ENCODE results near the gene PMS2. TPM values are rescaled to one million over a fixed set of nuclear protein-coding genes. Genes with fewer than 3 reads are reported as not detected.

PMS2 gene
- total and polyA plus RNA-seq, 5 donors, result 3.1 to 8.2 (median 6.5) TPM

GRCh38 chr7:6031567-6031966 is 22.7 kb upstream of the PMS2 start:
- H3K27ac ChIP-seq (ENCODE audit: low read length), result no peak overlapping the region
- 86% methylated on average over 3 of the region's 3 CpGs for WGBS
- DNase-seq, result no peak
- intact Hi-C loops (cut with DNase I), result no loop called here
- no peak for ATAC-seq
- H3K9me3 ChIP-seq (ENCODE audit: control insufficient read depth, low read length), result no peaks in the 10 kb centered on the region
- H3K27me3 ChIP-seq (ENCODE audit: control insufficient read depth, insufficient read depth), result no peaks in the 10 kb centered on the region
- no peaks in the 10 kb centered on the region for H3K4me1 ChIP-seq (ENCODE audit: control insufficient read depth, insufficient read depth, low read length)
- H3K4me3 ChIP-seq (ENCODE audit: low read length), result no peak overlapping the region

GRCh38 chr7:6030988-6031387 is 22.1 kb upstream of the PMS2 start, which contains the start of gene ANKRD61:
Gene ANKRD61, plus strand, starts transcription at chr7:6031376. Its CDS starts 0 bp downstream, at chr7:6031376.
- no peak for ATAC-seq
- no peaks in the 10 kb centered on the region for H3K9me3 ChIP-seq (ENCODE audit: control insufficient read depth, low read length)
- no peak for DNase-seq
- H3K27me3 ChIP-seq (ENCODE audit: control insufficient read depth, insufficient read depth), result no peaks in the 10 kb centered on the region
- 72% methylated on average over 2 of the region's 2 CpGs for WGBS
- H3K27ac ChIP-seq (ENCODE audit: low read length), result no peak within 1 kb of the TSS
- H3K4me1 ChIP-seq (ENCODE audit: control insufficient read depth, insufficient read depth, low read length), result no peaks in the 10 kb centered on the region
- intact Hi-C loops (cut with DNase I), result no loop called here
- no peak within 1 kb of the TSS for H3K4me3 ChIP-seq (ENCODE audit: low read length)

DNA sequence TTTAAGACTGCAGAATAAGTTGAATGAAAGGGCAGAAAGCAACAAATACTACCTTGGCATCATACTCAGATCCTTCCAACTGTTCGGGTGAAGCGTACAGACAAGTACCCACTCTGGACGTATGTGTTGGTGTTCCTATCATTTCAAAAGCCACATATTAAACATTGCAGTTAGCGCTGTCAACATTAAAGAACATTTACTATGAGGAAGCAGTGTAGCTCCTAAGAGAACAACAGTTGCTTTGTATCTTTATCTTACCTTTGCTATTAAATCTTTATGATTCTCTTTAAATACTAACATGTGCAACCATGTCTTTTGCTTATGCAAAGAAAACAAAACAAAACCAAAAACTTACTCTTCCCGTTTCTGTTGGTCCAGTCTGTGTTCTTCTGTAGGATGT is 19.7 kb upstream of the PMS2 start:
- DNase-seq, result no peak
- ATAC-seq, result no peak
- Histone ChIP-seq H3K9me3 (ENCODE audit: control insufficient read depth, low read length) (no peaks in the 10 kb centered on the region), H3K4me3 (ENCODE audit: low read length) (no peak overlapping the region), H3K27me3 (ENCODE audit: control insufficient read depth, insufficient read depth) (no peaks in the 10 kb centered on the region), H3K4me1 (ENCODE audit: control insufficient read depth, insufficient read depth, low read length) (no peaks in the 10 kb centered on the region), H3K27ac (ENCODE audit: low read length) (no peak overlapping the region)
- 92% methylated on average over 5 of the region's 5 CpGs for WGBS
- intact Hi-C loops (cut with DNase I), result no loop called here

DNA sequence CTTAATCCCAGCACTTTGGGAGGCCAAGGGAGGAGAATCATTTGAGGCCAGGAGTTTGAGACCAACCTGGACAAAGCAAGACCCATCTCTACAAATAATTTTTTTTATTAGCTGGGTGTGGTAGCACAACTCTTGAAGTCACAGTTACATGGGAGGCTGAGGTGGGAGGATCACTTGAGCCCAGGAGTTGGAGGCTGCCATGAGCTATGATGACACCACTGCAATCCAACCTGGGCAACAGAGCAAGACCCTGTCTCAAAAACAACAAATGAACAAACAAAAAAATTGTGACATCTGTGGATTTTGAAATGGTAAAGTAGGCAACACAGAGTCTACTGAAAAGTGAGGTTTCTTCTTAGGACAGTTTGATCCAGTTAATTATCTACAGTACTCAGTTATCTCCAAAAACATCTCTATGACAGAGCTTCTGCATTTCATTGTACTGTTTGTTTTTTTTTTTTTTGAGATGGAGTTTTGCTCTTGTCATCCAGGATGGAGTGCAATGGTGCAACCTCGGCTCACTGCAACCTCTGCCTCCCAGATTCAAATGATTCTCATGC is 19.0 kb upstream of the PMS2 start:
- WGBS, result 98% methylated on average over 1 of the region's 1 CpG
- intact Hi-C loops (cut with DNase I), result no loop called here
- no peak overlapping the region for H3K4me3 ChIP-seq (ENCODE audit: low read length)
- no peaks in the 10 kb centered on the region for H3K27me3 ChIP-seq (ENCODE audit: control insufficient read depth, insufficient read depth)
- no peaks in the 10 kb centered on the region for H3K4me1 ChIP-seq (ENCODE audit: control insufficient read depth, insufficient read depth, low read length)
- no peak for ATAC-seq
- no peak overlapping the region for H3K27ac ChIP-seq (ENCODE audit: low read length)
- no peaks in the 10 kb centered on the region for H3K9me3 ChIP-seq (ENCODE audit: control insufficient read depth, low read length)
- no peak for DNase-seq

- peak overlapping the region; percentile 2 for H3K27ac ChIP-seq (ENCODE audit: low read length)
- H3K4me3 ChIP-seq (ENCODE audit: low read length), result no peak overlapping the region
- no peak for DNase-seq
- WGBS, result 76% methylated on average over 12 of the region's 12 CpGs
- H3K9me3 ChIP-seq (ENCODE audit: control insufficient read depth, low read length), result no peaks in the 10 kb centered on the region
- peak; percentile 49 to 69 for ATAC-seq
- H3K27me3 ChIP-seq (ENCODE audit: control insufficient read depth, insufficient read depth), result no peaks in the 10 kb centered on the region
- intact Hi-C loops (cut with DNase I), result no loop called here
- H3K4me1 ChIP-seq (ENCODE audit: control insufficient read depth, insufficient read depth, low read length), result no peaks in the 10 kb centered on the region
These were observed 18.0 kb upstream of the PMS2 start for GRCh38 chr7:6026820-6027311.

- WGBS, result 77% methylated on average over 22 of the region's 22 CpGs
- DNase-seq, result peak; percentile 68 to 85 (median 84)
- intact Hi-C loops (cut with DNase I), result no loop called here
- no peaks in the 10 kb centered on the region for H3K9me3 ChIP-seq (ENCODE audit: control insufficient read depth, low read length)
- H3K27ac ChIP-seq (ENCODE audit: low read length), result peak overlapping the region; percentile 74
- peak; percentile 87 to 94 for ATAC-seq
- no peaks in the 10 kb centered on the region for H3K27me3 ChIP-seq (ENCODE audit: control insufficient read depth, insufficient read depth)
- no peaks in the 10 kb centered on the region for H3K4me1 ChIP-seq (ENCODE audit: control insufficient read depth, insufficient read depth, low read length)
- no peak overlapping the region for H3K4me3 ChIP-seq (ENCODE audit: low read length)
These were observed 17.4 kb upstream of the PMS2 start for GRCh38 chr7:6026011-6026819.

- no peak for ATAC-seq
- no peaks in the 10 kb centered on the region for H3K4me1 ChIP-seq (ENCODE audit: control insufficient read depth, insufficient read depth, low read length)
- intact Hi-C loops (cut with DNase I), result no loop called here
- WGBS, result 86% methylated on average over 7 of the region's 7 CpGs
- no peak for DNase-seq
- no peaks in the 10 kb centered on the region for H3K9me3 ChIP-seq (ENCODE audit: control insufficient read depth, low read length)
- no peak overlapping the region for H3K27ac ChIP-seq (ENCODE audit: low read length)
- H3K4me3 ChIP-seq (ENCODE audit: low read length), result no peak overlapping the region
- H3K27me3 ChIP-seq (ENCODE audit: control insufficient read depth, insufficient read depth), result no peaks in the 10 kb centered on the region
These were observed 15.2 kb upstream of the PMS2 start for GRCh38 chr7:6023974-6024435.

GRCh38 chr7:6022707-6023106 is 13.9 kb upstream of the PMS2 start:
- Histone ChIP-seq H3K4me3 (ENCODE audit: low read length) (no peak overlapping the region), H3K9me3 (ENCODE audit: control insufficient read depth, low read length) (no peaks in the 10 kb centered on the region), H3K27me3 (ENCODE audit: control insufficient read depth, insufficient read depth) (no peaks in the 10 kb centered on the region), H3K4me1 (ENCODE audit: control insufficient read depth, insufficient read depth, low read length) (no peaks in the 10 kb centered on the region), H3K27ac (ENCODE audit: low read length) (no peak overlapping the region)
- ATAC-seq, result no peak
- intact Hi-C loops (cut with DNase I), result no loop called here
- no peak for DNase-seq
- 89% methylated on average over 3 of the region's 3 CpGs for WGBS

DNA sequence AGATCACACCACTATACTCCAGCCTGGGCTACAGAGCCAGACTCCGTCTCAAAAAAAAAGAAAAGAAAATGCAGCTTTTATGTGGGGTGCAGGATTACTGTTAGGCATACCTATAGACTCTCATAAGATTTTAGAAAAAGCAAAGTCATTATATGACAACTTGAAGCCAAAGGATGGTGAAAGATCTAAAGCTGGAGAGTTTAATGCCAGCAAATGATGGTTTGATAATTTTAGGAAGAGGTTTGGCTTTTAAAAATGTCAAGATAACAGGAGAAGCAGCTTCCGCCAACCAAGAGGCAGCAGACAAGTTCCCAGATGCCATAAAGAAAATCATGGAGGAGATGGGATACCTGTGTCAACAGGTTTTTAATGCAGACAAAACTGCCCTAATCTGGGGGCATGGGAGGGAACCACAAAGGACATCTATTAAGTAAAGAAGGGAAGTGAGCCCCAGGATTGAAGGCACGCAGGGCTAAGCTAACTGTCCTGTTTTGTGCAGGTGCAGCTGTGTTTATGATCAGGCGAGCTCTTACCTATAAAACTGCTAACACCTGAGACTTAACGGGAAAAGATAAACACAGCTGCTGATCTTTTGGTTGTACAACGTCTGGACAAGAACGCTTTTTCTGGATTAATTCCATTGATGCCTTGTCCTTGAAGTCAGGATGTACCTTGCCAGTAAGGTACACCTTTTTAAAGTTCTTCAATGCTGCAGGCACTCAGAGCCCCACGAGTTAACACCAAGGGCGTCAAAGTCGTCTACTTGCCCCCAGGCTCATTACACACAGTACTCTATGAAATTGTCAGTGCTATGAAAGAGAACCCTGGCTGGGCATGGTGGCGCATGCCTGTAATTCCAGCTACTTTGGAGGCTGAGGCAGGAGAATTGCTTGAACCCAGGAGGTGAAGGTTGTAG is 11.8 kb upstream of the PMS2 start:
- H3K27me3 ChIP-seq (ENCODE audit: control insufficient read depth, insufficient read depth), result no peaks in the 10 kb centered on the region
- H3K9me3 ChIP-seq (ENCODE audit: control insufficient read depth, low read length), result no peaks in the 10 kb centered on the region
- no peak for DNase-seq
- intact Hi-C loops (cut with DNase I), result no loop called here
- H3K4me1 ChIP-seq (ENCODE audit: control insufficient read depth, insufficient read depth, low read length), result no peaks in the 10 kb centered on the region
- no peak overlapping the region for H3K4me3 ChIP-seq (ENCODE audit: low read length)
- no peak for ATAC-seq
- no peak overlapping the region for H3K27ac ChIP-seq (ENCODE audit: low read length)
- WGBS, result 88% methylated on average over 11 of the region's 11 CpGs

- H3K4me3 ChIP-seq (ENCODE audit: low read length), result no peak overlapping the region
- ATAC-seq (no peak), DNase-seq (no peak)
- intact Hi-C loops (cut with DNase I), result no loop called here
- no peaks in the 10 kb centered on the region for H3K9me3 ChIP-seq (ENCODE audit: control insufficient read depth, low read length)
- H3K4me1 ChIP-seq (ENCODE audit: control insufficient read depth, insufficient read depth, low read length), result no peaks in the 10 kb centered on the region
- 91% methylated on average over 8 of the region's 8 CpGs for WGBS
- no peak overlapping the region for H3K27ac ChIP-seq (ENCODE audit: low read length)
- no peaks in the 10 kb centered on the region for H3K27me3 ChIP-seq (ENCODE audit: control insufficient read depth, insufficient read depth)
These were observed 7.8 kb upstream of the PMS2 start for GRCh38 chr7:6016653-6016966.

All from right cardiac atrium (tissue), 5 donors.